Loucy (cell line): ENCODE results near the gene HNF4A.

Experiments used
- H2AFZ ChIP-seq: fragments of 200-600 bp; sonication (generic); 2 replicates; pipeline ENCODE4 v1.6.0; 2016; ENCODE audit warnings: antibody characterized with exemption, mild to moderate bottlenecking, low read length, moderate library complexity
- H3F3A ChIP-seq: fragments of 200-600 bp; 2 replicates; pipeline ENCODE4 v1.6.0; 2016; ENCODE audit warnings: antibody characterized with exemption, low read depth, mild to moderate bottlenecking
- H3K27me3 ChIP-seq: fragments of 200-600 bp; sonication (generic); 2 replicates; pipeline ENCODE4 v1.6.1; 2014; ENCODE audit warnings: low read length, mild to moderate bottlenecking; ENCODE audit not compliant: insufficient read depth, poor library complexity, severe bottlenecking
- H3K36me3 ChIP-seq: fragments of 200-600 bp; sonication (generic); 2 replicates; pipeline ENCODE4 v1.6.1; 2016; ENCODE audit warnings: low read length; ENCODE audit not compliant: insufficient read depth
- H3K4me1 ChIP-seq: fragments of 200-600 bp; sonication (generic); 2 replicates; pipeline ENCODE4 v1.5.1; 2014; ENCODE audit warnings: low read length, mild to moderate bottlenecking; ENCODE audit not compliant: insufficient read depth, poor library complexity, severe bottlenecking
- H3K4me2 ChIP-seq: fragments of 200-600 bp; sonication (generic); 2 replicates; pipeline ENCODE4 v1.6.0; 2014; ENCODE audit warnings: antibody characterized with exemption, low read length, low read depth, mild to moderate bottlenecking; ENCODE audit not compliant: poor library complexity, severe bottlenecking
- H3K4me3 ChIP-seq: fragments of 200-600 bp; sonication (generic); 2 replicates; pipeline ENCODE4 v1.5.1; 2014; ENCODE audit warnings: low read length, mild to moderate bottlenecking, mixed read lengths; ENCODE audit not compliant: poor library complexity, severe bottlenecking
- H3K79me2 ChIP-seq: fragments of 200-600 bp; sonication (generic); 2 replicates; pipeline ENCODE4 v1.6.1; 2014; ENCODE audit warnings: low read length; ENCODE audit not compliant: insufficient read depth
- H3K9ac ChIP-seq: fragments of 200-600 bp; sonication (generic); 2 replicates; pipeline ENCODE4 v1.6.0; 2014; ENCODE audit warnings: mild to moderate bottlenecking, low read depth, low read length, moderate library complexity; ENCODE audit not compliant: poor library complexity, severe bottlenecking
- H3K9me2 ChIP-seq: fragments of 200-600 bp; sonication (generic); replicated peaks from 2 replicates; pipeline ENCODE4 v1.6.1; 2016; ENCODE audit warnings: low read depth, low read length, mixed read lengths
- H3K9me3 ChIP-seq: fragments of 200-600 bp; sonication (generic); 2 replicates; pipeline ENCODE4 v1.6.1; 2014; ENCODE audit warnings: mild to moderate bottlenecking, antibody characterized with exemption, low read length, low read depth; ENCODE audit not compliant: insufficient read depth
- H4K20me1 ChIP-seq: fragments of 200-600 bp; sonication (generic); 2 replicates; pipeline ENCODE4 v1.6.0; 2014; ENCODE audit warnings: antibody characterized with exemption, low read length, mild to moderate bottlenecking; ENCODE audit not compliant: insufficient read depth, poor library complexity, severe bottlenecking
- CTCF ChIP-seq: fragments of 200-600 bp; sonication (generic); conservative IDR thresholded peaks from 2 replicates; pipeline ENCODE4 v1.5.1; 2014; ENCODE audit warnings: mild to moderate bottlenecking, antibody characterized with exemption, low read length
- EZH2phosphoT487 ChIP-seq: fragments of 200-600 bp; IDR thresholded peaks from 2 replicates; pipeline ENCODE4 v1.6.1; 2018; ENCODE audit warnings: antibody characterized with exemption, mild to moderate bottlenecking, moderate library complexity, borderline replicate concordance

Gene HNF4A

GRCh38 chr20:44398335-44398734 is 42.8 kb downstream of the HNF4A start:
- Histone ChIP-seq H3K36me3 (no peaks in the 10 kb centered on the region), H3F3A (no peaks in the 10 kb centered on the region), H3K9me3 (no peaks in the 10 kb centered on the region), H3K9me2 (no peaks in the 10 kb centered on the region), H3K4me1 (no peaks in the 10 kb centered on the region), H3K4me3 (no peak overlapping the region), H3K9ac (no peak overlapping the region), H3K79me2 (no peaks in the 10 kb centered on the region), H4K20me1 (no peaks in the 10 kb centered on the region), H3K27me3 (no peaks in the 10 kb centered on the region), H3K4me2 (no peak overlapping the region), H2AFZ (no peak overlapping the region)
- TF ChIP-seq EZH2phosphoT487 = no peak
- no peak for TF ChIP-seq CTCF

- no peaks in the 10 kb centered on the region for H3K79me2 ChIP-seq
- no peak overlapping the region for H3K4me2 ChIP-seq
- no peak for TF ChIP-seq EZH2phosphoT487
- TF ChIP-seq CTCF = no peak
- H4K20me1 ChIP-seq = no peaks in the 10 kb centered on the region
- H3K36me3 ChIP-seq = no peaks in the 10 kb centered on the region
- no peak overlapping the region for H2AFZ ChIP-seq
- no peaks in the 10 kb centered on the region for H3K27me3 ChIP-seq
- H3K9me2 ChIP-seq = no peaks in the 10 kb centered on the region
- no peaks in the 10 kb centered on the region for H3F3A ChIP-seq
- H3K9me3 ChIP-seq = no peaks in the 10 kb centered on the region
- no peaks in the 10 kb centered on the region for H3K4me1 ChIP-seq
- no peak overlapping the region for H3K9ac ChIP-seq
- no peak overlapping the region for H3K4me3 ChIP-seq
Observed at GRCh38 chr20:44399446-44399845, 43.9 kb downstream of the HNF4A start.

- H3K4me1 ChIP-seq = no peaks in the 10 kb centered on the region
- no peak overlapping the region for H3K4me2 ChIP-seq
- H3K9ac ChIP-seq = no peak overlapping the region
- no peaks in the 10 kb centered on the region for H3K9me2 ChIP-seq
- no peak overlapping the region for H3K4me3 ChIP-seq
- TF ChIP-seq EZH2phosphoT487 (no peak), CTCF (no peak)
- no peaks in the 10 kb centered on the region for H3K9me3 ChIP-seq
- no peak overlapping the region for H2AFZ ChIP-seq
- no peaks in the 10 kb centered on the region for H3K79me2 ChIP-seq
- no peaks in the 10 kb centered on the region for H3K36me3 ChIP-seq
- H4K20me1 ChIP-seq = no peaks in the 10 kb centered on the region
- no peaks in the 10 kb centered on the region for H3F3A ChIP-seq
- H3K27me3 ChIP-seq = no peaks in the 10 kb centered on the region
Observed at GRCh38 chr20:44400671-44400969, 45.1 kb downstream of the HNF4A start.
